Measurements from ENCODE around the gene ZGLP1.

ZGLP1 gene

DNA sequence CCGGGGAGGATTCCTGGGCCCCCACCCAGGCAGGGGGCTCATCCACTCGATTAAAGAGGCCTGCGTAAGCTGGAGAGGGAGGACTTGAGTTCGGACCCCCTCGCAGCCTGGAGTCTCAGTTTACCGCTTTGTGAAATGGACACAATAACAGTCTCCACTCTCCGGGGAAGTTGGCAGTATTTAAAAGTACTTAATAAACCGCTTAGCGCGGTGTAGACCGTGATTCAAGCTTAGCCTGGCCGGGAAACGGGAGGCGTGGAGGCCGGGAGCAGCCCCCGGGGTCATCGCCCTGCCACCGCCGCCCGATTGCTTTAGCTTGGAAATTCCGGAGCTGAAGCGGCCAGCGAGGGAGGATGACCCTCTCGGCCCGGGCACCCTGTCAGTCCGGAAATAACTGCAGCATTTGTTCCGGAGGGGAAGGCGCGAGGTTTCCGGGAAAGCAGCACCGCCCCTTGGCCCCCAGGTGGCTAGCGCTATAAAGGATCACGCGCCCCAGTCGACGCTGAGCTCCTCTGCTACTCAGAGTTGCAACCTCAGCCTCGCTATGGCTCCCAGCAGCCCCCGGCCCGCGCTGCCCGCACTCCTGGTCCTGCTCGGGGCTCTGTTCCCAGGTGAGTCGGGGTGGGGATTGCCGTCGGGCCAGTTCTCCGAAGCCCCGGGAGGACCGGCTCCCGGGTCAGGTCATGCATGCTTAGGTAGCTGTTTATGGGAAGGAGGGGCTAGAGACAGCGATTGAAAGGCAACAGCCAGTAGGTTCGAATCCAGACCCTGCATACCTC is 38.8 kb downstream of the ZGLP1 start, which contains the start of gene ICAM1:
Gene ICAM1, plus strand, starts transcription at position 505 of the 779 bp plus-strand sequence. Its CDS starts 40 bp downstream, at position 545.
- TF ChIP-seq, protein P1, sequence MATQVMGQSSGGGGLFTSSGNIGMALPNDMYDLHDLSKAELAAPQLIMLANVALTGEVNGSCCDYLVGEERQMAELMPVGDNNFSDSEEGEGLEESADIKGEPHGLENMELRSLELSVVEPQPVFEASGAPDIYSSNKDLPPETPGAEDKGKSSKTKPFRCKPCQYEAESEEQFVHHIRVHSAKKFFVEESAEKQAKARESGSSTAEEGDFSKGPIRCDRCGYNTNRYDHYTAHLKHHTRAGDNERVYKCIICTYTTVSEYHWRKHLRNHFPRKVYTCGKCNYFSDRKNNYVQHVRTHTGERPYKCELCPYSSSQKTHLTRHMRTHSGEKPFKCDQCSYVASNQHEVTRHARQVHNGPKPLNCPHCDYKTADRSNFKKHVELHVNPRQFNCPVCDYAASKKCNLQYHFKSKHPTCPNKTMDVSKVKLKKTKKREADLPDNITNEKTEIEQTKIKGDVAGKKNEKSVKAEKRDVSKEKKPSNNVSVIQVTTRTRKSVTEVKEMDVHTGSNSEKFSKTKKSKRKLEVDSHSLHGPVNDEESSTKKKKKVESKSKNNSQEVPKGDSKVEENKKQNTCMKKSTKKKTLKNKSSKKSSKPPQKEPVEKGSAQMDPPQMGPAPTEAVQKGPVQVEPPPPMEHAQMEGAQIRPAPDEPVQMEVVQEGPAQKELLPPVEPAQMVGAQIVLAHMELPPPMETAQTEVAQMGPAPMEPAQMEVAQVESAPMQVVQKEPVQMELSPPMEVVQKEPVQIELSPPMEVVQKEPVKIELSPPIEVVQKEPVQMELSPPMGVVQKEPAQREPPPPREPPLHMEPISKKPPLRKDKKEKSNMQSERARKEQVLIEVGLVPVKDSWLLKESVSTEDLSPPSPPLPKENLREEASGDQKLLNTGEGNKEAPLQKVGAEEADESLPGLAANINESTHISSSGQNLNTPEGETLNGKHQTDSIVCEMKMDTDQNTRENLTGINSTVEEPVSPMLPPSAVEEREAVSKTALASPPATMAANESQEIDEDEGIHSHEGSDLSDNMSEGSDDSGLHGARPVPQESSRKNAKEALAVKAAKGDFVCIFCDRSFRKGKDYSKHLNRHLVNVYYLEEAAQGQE (IDR thresholded peaks at IDR 0.05; ENCODE audit: insufficient read depth in 1 of 2, low read depth in 2 of 2, low read length in 2 of 2), result no peak
- TF ChIP-seq FOXP2 (optimal IDR thresholded peaks at IDR 0.05; ENCODE audit: borderline replicate concordance, extremely low read depth, extremely low read length, insufficient read depth), result peak; percentile 47
- TF ChIP-seq TAF1 (IDR thresholded peaks at IDR 0.05; ENCODE audit: borderline replicate concordance, insufficient read depth, low read length), result 0 out of 2 replicates have a peak, but pooled peaks have one; percentile 20

DNA sequence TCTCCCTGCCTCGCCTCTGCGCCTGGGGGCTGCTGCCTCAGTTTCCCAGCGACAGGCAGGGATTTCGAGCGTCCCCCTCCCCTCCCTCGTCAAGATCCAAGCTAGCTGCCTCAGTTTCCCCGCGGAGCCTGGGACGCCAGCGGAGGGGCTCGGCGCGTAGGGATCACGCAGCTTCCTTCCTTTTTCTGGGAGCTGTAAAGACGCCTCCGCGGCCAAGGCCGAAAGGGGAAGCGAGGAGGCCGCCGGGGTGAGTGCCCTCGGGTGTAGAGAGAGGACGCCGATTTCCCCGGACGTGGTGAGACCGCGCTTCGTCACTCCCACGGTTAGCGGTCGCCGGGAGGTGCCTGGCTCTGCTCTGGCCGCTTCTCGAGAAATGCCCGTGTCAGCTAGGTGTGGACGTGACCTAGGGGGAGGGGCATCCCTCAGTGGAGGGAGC is 39.4 kb downstream of the ZGLP1 start:
- TF ChIP-seq TAF1 (IDR thresholded peaks at IDR 0.05; ENCODE audit: borderline replicate concordance, insufficient read depth, low read length) (no peak), SIN3A (IDR thresholded peaks at IDR 0.05; ENCODE audit: borderline replicate concordance, insufficient read depth, low read length) (no peak), POLR2AphosphoS5 (IDR thresholded peaks at IDR 0.05; ENCODE audit: low read depth, low read length) (no peak), FOXP2 (optimal IDR thresholded peaks at IDR 0.05; ENCODE audit: borderline replicate concordance, extremely low read depth, extremely low read length, insufficient read depth) (no peak)
- TF ChIP-seq, protein P1 (IDR thresholded peaks at IDR 0.05; ENCODE audit: insufficient read depth in 1 of 2, low read depth in 2 of 2, low read length in 2 of 2), result no peak

DNA sequence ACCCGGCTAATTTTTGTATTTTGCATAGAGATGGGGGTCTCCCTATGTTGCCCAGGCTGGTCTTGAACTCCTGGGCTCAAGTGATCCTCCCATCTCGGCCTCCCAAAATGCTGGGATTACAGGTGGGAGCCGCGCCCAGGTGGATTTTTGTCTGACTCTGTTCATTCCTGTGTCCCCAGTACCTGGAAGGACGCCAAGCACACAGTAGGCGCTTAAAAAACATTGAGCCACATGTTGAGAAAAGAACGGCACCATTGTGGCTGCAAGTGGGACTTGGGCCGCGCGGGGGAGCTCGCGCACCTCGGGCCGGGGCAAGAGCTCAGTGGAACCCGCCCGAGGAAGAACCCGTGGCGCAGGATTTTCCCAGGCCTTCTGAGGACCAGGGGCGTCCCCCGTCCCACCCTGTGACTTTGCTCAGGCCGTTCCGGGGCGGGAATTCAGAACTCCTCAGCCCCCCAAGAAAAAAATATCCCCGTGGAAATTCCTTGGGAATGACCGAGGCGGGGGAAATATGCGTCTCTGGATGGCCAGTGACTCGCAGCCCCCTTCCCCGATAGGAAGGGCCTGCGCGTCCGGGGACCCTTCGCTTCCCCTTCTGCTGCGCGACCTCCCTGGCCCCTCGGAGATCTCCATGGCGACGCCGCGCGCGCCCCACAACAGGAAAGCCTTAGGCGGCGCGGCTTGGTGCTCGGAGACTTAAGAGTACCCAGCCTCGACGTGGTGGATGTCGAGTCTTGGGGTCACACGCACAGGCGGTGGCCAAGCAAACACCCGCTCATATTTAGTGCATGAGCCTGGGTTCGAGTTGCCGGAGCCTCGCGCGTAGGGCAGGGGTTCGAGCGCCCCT is 40.1 kb downstream of the ZGLP1 start:
- TF ChIP-seq SIN3A (IDR thresholded peaks at IDR 0.05; ENCODE audit: borderline replicate concordance, insufficient read depth, low read length), result no peak
- no peak for TF ChIP-seq TAF1 (IDR thresholded peaks at IDR 0.05; ENCODE audit: borderline replicate concordance, insufficient read depth, low read length)
- TF ChIP-seq FOXP2 (optimal IDR thresholded peaks at IDR 0.05; ENCODE audit: borderline replicate concordance, extremely low read depth, extremely low read length, insufficient read depth), result no peak
- TF ChIP-seq POLR2AphosphoS5 (IDR thresholded peaks at IDR 0.05; ENCODE audit: low read depth, low read length), result no peak
- TF ChIP-seq, protein P1 (IDR thresholded peaks at IDR 0.05; ENCODE audit: insufficient read depth in 1 of 2, low read depth in 2 of 2, low read length in 2 of 2), result no peak

DNA sequence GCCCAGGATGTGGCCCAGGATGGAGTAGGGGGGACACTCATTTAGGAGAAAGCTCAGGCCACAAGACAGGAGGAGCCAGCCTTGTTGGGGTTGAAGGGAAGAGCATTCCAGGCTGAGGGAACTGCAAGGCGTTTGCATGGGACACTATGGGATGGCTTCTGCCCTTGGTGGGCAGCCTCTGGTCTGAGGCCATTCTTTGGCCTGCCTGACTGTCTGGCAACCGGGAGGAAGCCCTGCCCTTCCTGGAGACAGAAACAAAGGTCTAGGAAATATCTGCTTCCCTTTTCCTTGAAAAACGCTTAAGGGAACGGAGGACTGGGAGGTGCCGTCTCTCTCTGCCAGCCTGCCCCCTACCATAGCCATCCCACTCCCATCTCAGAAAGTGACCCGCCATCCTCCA is 41.5 kb downstream of the ZGLP1 start:
- TF ChIP-seq TAF1 (IDR thresholded peaks at IDR 0.05; ENCODE audit: borderline replicate concordance, insufficient read depth, low read length), result no peak
- TF ChIP-seq SIN3A (IDR thresholded peaks at IDR 0.05; ENCODE audit: borderline replicate concordance, insufficient read depth, low read length), result no peak
- TF ChIP-seq, protein P1 (IDR thresholded peaks at IDR 0.05; ENCODE audit: insufficient read depth in 1 of 2, low read depth in 2 of 2, low read length in 2 of 2), result no peak
- TF ChIP-seq POLR2AphosphoS5 (IDR thresholded peaks at IDR 0.05; ENCODE audit: low read depth, low read length), result no peak
- TF ChIP-seq FOXP2 (optimal IDR thresholded peaks at IDR 0.05; ENCODE audit: borderline replicate concordance, extremely low read depth, extremely low read length, insufficient read depth), result no peak
